HK-2 (cell line): ENCODE results near the gene DNASE1.
"Not testable (repeated sequence)": the region's sequence is repeated elsewhere in the genome, so short reads cannot be mapped to it uniquely, and the experiment has no call there.

ENCODE experiments used
- DNase-seq: peaks from one replicate; pipeline ENCODE4 v3.0.0-alpha.2; 2018; ENCODE audit not compliant: unreplicated experiment

DNASE1 gene

DNA sequence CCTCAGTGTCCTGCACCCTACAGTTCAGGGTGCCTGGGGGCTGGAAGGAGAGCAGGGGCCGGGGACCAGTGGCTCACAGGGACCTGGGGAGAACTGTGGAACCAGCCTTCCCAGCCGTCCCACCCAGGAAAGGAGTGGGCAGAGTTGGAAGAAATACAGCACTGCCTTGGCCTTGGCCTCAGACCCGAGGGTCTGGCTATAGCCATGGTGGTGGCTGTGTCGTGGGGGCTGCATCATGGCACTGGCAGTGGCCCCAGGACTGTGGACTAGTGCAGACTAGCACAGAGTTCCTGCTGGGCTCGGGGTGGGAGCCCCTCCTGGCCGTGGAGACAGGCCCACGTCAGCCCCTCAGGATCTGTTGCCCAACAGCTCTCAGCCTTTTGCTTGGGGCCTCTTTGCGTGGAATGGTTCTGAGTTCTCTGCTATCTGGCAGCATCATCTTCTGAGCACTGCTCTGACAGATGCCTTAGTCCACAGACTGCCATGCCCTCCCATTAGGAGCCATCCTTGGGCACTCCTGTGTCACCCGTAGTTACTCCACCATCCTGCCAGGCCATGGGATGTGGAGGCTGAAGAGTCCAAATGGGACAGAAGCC is 12.6 kb upstream of the DNASE1 start:
- DNase-seq, result no peak

DNA sequence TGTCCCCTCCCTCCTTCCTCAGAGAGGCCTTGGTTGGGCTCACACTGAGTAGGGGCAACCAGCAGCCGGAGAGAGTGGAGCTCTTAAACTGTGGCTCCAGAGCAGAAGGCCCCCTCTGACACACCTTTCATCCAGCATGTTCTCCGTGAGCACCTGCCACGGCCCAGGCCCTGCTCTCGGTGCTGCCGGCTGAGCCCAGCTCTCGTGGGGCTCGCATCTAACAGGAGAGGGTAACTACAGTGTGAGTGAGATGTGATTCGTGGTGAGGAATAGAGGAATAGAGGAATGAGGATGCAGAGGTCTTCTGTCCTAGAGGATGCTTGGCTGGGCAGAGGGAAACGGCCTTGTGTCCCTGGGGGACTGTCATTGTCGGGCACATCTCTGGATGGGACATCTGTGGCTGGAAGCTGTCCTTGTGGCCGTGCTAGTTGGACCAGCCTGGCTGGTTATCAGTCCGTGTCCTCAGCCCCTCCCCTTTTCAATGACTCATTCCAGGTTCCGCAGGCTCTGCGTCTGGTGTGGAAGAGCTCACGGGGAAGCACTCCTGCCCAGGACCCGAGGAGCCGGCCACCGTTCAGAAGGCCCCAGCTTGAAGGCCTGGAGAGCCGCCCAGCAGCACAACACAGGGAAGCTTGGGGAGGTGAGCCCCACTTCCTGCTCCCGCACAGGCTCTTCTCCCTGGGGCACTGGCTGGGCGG is 11.9 kb upstream of the DNASE1 start:
- no peak for DNase-seq

DNA sequence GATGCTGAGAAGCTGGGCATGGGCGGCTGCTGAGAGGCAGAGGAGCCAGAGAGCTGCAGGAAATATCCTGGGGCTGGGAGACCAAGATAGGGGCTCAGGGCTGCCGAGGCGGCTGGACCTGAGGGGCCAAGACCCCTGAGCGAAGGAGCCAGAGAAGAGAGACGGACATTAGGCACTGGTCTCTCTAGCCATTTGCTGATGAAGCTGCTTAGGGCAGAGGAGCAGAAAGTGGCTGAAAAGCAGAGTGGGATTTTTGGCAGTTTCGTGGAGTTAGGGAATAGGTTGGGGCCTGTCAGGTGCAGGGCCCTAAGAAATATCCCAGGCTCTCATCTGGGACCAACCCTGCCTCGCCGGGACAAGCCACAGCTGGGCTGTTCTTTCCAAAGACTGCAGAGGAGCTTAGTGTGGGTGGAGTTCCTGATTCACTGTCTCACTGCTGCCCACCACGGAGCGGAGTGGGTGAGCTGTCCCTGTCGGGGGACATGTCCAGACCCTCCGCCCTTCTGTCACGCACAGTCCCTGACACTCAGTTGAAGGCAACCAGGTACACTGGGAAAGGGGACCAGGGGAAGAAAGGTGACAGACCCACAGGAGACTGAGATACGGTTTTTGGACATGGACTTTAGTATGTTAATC is 11.3 kb upstream of the DNASE1 start:
- no peak for DNase-seq

- no peak for DNase-seq
Observed at GRCh38 chr16:3645108-3645503, 9.4 kb upstream of the DNASE1 start.

GRCh38 chr16:3645504-3646347 is 8.8 kb upstream of the DNASE1 start:
- no peak for DNase-seq

DNA sequence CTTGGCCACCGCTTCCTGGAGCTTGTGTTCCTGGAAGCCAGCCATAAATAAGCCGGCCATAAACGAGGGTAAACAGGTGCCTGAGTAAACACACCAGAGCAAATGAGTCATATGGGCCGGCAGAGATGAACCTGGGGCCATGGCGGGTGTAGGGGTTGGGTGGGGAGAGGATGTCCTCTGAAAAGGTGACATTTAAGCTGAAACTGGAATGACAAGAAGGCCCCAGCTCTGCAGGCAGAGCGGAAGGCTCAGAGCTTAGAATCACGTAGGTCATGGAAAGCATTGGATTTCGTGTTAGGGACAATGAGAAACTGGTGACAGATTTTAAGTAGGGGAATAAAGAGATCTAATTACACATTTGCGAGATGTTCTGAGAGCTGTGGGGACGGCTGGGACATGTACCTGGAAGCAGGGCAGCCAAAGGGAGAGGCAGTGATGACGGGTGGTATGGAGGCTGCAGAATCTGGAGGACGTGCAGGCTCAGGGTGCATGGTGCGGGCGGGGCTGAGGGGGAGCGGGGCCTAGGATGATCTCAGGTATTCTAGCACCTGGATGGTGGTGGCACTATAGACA is 8.1 kb upstream of the DNASE1 start:
- no peak for DNase-seq

- no peak for DNase-seq
Observed at GRCh38 chr16:3650631-3651265, 3.7 kb upstream of the DNASE1 start.

- no peak for DNase-seq
Observed at GRCh38 chr16:3651461-3652372, 2.8 kb upstream of the DNASE1 start.

GRCh38 chr16:3652373-3653195 is 1.9 kb upstream of the DNASE1 start:
- no peak for DNase-seq

- no peak for DNase-seq
Observed at GRCh38 chr16:3655030-3655395, 522 bp downstream of the DNASE1 start.

GRCh38 chr16:3655396-3656159 is 1.1 kb downstream of the DNASE1 start:
- DNase-seq, result no peak

DNA sequence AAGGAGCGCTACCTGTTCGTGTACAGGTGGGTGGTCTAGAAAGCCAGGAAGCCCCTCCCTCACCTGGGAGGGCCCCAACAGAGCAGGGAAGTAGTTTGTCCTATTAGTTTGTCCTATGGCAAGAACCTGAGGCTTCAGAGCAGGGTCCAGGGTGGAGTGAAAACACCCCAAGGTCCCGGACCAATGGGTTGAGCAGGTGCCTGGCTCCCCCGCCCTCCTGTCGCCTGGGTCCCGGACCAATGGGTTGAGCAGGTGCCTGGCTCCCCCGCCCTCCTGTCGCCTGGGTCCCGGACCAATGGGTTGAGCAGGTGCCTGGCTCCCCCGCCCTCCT is 1.6 kb downstream of the DNASE1 start:
- DNase-seq, result not testable (repeated sequence)

DNA sequence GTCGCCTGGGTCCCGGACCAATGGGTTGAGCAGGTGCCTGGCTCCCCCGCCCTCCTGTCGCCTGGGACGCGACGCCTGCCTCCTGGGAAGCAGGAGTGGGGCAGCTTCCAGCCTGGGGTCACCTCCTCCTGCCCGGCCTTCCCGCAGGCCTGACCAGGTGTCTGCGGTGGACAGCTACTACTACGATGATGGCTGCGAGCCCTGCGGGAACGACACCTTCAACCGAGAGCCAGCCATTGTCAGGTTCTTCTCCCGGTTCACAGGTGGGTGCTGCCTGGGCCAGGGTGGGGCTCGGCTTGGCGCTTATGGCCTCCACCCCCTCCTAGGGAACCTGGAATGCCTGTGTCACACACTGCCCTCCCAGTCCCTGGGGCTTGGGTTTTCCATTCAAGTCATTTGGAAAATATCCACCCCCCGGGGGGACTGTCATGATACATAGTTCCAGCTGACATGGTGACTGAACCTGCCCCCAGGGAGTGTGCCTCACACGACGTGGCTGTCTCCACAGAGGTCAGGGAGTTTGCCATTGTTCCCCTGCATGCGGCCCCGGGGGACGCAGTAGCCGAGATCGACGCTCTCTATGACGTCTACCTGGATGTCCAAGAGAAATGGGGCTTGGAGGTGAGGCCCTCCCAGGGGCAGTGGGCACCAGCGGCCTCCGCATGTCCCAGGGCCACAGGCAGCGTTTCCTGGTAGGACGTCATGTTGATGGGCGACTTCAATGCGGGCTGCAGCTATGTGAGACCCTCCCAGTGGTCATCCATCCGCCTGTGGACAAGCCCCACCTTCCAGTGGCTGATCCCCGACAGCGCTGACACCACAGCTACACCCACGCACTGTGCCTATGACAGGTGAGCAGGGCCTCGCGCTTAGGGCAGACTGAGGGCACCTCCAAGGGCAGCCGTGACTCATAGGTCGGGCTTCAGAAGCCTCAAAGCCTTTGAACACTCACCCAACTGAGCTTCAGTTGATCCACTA is 2.3 kb downstream of the DNASE1 start:
- DNase-seq, result no peak

DNA sequence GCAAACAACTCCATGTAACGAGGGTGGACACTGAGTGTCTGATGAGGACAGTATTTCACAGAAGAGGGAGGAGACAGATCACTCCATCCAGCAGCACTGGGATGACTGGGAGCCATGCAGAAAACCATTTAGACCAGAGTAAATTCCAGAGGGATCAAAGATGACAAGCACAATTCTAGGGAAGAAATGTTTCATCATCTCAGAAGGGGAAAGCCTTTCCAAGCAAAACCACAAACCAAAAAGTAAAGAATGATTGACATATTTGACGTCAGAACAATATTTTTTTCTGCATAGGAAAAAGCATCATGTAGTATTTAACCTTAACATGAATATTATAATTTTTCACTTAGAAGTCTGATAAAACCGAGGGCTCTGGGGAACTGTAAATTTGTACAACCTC is 4.8 kb downstream of the DNASE1 start:
- no peak for DNase-seq

DNA sequence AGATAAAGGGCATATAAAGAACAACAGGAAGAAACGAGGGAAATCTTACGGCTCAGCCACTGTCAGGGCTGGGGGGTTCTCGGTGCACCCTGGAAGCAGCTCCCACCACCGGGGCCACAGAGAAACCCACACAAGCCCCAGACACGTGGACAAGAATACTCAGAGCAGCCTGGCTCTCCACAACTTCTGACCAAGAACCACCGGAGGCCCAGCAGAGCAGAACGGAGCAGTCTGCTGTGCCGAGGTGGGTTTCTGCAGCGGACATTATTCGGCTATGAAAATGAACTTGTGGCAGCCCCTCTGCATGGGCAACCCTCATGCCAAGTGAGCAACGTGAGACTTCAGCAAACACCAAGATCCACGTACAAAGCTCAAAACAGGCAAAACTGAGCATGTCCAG is 6.8 kb downstream of the DNASE1 start:
- DNase-seq, result no peak

DNA sequence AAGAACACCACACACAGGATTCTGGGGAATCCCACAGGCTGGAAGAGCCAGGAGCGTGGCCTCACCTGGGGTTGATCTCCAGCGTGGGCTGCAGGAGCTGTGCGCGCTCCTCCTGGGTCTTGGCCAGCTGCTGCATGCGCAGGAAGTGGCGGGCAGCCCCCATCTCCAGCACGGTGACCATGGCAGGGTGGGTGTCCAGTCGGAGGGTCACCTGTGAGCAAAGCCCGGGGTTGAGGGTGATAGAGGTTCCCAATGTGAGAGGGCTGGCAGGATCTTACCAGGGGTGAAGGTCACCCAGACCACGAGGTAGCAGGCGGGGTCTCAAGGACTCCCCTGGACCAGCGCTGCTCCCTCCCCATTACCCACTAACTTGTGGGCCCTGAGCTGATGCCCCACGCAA is 7.4 kb downstream of the DNASE1 start:
- no peak for DNase-seq

- no peak for DNase-seq
Observed at GRCh38 chr16:3662601-3663000, 8.1 kb downstream of the DNASE1 start.
